BE2C (cell line): Measurements from ENCODE around the gene BARHL2.

Experiments used
- DNase-seq: peaks from one replicate; pipeline ENCODE4 v3.0.0-alpha.2; 2020
- H3K27me3 ChIP-seq: fragments of 250-450 bp; sonication (Bioruptor Pico); 2 replicates; pipeline ENCODE4 v1.5.1; 2020; ENCODE audit warnings: mild to moderate bottlenecking
- H3K36me3 ChIP-seq: fragments of 250-450 bp; sonication (Bioruptor Pico); 2 replicates; pipeline ENCODE4 v1.5.1; 2020; ENCODE audit warnings: mild to moderate bottlenecking
- H3K4me1 ChIP-seq: fragments of 250-450 bp; sonication (Bioruptor Pico); 2 replicates; pipeline ENCODE4 v1.5.1; 2020
- H3K4me3 ChIP-seq: 2 replicates; pipeline ENCODE4 v1.5.1; 2011; ENCODE audit warnings: low read depth, low read length
- H3K9me3 ChIP-seq: fragments of 250-450 bp; sonication (Bioruptor Pico); 2 replicates; pipeline ENCODE4 v1.5.1; 2020
- TF ChIP-seq, protein P1 (sequence below): IDR thresholded peaks from 2 replicates; pipeline ENCODE4 v1.5.1; 2012; ENCODE audit warnings: mild to moderate bottlenecking, low read depth, low read length

The BARHL2 gene

DNA sequence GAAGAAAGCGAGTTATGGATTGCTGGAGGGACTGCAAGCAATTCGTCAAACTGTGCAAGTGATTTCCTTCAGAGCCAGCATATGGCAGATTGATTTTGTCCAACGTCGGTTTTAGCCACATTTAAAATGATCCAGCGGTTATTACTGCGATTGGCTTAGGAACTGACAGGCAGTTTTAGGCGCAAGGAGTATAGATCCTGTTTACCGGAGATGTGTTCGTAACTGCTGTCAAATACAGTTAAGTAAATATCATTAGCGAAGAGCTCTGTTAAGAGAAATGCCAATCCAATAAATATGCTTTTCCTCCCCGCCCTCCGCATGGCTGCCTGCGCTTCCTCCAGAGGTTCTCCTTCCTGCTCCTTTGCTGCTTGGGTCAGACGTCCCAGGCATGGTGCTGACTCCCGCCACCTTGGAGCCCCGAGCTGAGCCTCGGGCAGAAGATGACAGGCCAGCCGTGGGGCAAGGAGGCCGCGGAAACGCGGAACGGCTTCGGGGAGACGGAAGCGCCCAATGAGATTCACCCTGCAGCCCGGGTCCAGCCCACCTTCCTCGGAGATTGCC, 9.4 kb upstream of the BARHL2 start:
- no peaks in the 10 kb centered on the region for H3K9me3 ChIP-seq
- H3K4me1 ChIP-seq = no peaks in the 10 kb centered on the region
- TF ChIP-seq, protein P1, sequence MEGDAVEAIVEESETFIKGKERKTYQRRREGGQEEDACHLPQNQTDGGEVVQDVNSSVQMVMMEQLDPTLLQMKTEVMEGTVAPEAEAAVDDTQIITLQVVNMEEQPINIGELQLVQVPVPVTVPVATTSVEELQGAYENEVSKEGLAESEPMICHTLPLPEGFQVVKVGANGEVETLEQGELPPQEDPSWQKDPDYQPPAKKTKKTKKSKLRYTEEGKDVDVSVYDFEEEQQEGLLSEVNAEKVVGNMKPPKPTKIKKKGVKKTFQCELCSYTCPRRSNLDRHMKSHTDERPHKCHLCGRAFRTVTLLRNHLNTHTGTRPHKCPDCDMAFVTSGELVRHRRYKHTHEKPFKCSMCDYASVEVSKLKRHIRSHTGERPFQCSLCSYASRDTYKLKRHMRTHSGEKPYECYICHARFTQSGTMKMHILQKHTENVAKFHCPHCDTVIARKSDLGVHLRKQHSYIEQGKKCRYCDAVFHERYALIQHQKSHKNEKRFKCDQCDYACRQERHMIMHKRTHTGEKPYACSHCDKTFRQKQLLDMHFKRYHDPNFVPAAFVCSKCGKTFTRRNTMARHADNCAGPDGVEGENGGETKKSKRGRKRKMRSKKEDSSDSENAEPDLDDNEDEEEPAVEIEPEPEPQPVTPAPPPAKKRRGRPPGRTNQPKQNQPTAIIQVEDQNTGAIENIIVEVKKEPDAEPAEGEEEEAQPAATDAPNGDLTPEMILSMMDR = no peak
- no peak for DNase-seq
- peaks cover 96% of the 10 kb centered on the region for H3K27me3 ChIP-seq
- H3K36me3 ChIP-seq = no peaks in the 10 kb centered on the region
- H3K4me3 ChIP-seq = no peak overlapping the region

DNA sequence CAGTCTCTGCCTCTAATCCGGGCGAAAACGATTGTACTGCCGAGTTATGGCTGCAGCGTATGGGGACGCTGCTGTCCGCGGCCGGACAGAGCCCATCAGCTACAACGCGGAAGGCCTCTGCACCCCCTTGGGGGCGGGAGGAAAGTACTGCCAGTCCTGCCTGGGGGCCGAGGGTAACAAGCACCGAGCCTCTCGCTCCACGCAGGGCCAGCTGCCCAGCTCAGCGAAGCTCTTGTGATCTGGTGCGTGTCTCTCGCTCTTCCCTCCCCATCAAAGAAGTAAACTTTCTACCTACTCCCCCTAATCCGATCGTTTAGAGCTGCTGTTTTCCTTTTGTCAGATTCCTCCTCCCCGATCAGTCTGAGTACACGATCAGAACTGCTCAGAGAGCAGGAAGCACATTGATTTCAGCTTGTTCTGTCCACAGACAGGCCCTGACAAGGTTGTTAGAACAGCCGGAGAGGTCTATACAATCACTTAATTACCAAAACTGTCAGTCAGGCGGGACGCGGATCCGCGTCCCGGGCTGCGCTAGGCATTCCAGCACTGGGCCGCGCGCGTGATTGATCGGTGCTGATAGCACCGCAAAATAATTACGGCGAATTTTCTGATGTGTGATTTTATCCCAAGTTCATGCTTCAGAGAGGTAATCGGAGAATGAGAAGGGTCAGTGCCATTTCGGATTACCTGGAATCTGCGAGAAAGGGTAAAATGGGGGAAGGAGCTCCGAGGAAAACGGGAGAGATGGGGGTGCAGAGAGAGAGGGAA, 8.7 kb upstream of the BARHL2 start:
- DNase-seq = no peak
- peaks cover 94% of the 10 kb centered on the region for H3K27me3 ChIP-seq
- no peak overlapping the region for H3K4me3 ChIP-seq
- no peaks in the 10 kb centered on the region for H3K36me3 ChIP-seq
- TF ChIP-seq, protein P1 = no peak
- no peaks in the 10 kb centered on the region for H3K9me3 ChIP-seq
- no peaks in the 10 kb centered on the region for H3K4me1 ChIP-seq

DNA sequence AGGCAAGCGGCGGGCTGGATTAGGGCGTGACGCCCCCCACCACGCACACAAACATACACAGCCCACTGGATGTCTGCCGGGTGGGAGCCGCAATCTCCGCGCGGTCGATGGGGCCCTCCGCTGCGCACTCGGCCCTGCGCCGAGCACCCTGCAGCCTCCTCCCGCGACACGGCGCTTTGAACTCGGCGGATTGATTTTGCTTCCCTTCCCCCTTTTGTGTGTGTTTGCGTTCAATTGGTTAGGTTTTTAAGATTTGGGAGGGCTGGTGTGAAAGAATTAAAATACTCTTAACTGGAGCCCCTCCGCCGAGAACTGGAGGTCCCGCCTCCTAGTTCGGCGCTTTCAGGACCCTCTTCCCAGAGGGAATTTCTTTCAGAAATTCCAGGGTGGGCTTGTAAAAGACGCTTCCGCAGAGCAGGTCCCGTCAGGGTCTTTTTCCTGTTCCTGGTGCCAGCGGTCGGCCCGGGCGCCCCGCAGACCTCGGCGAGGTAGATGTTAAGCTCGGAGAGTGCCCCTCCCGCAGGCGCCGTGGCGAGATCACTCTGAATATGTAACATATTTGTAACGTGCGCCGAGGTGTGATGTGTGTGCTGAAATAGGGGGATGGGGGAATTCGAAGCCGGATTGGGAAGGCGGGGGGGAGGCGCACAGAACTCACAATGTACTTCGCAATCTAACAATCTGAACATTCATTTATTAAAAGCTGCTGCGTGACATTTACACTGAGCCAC, 8.0 kb upstream of the BARHL2 start:
- TF ChIP-seq, protein P1 = no peak
- Histone ChIP-seq H3K4me3 (no peak overlapping the region), H3K36me3 (no peaks in the 10 kb centered on the region), H3K27me3 (peaks cover 94% of the 10 kb centered on the region), H3K4me1 (no peaks in the 10 kb centered on the region), H3K9me3 (no peaks in the 10 kb centered on the region)
- no peak for DNase-seq

DNA sequence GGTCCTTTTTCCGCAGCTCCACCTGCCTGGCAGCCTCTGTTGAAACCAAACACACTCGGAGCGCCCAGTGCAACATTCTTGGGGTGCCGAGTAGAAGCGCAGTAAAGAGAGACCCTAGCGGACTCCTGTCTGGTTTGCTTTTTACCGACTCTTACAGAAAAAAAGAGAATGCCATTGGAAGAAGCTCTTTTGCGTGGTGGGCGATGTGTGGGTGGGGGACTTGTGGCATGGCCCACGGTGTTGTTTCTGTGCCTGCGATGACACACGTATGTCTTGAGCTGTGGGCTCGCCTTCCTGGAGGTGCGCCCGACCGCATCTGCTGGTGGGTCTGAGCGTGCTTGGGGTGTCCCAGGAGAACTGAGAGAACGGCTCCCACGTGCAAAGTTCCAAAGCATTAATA, 7.3 kb upstream of the BARHL2 start:
- H3K27me3 ChIP-seq = peaks cover 94% of the 10 kb centered on the region
- no peaks in the 10 kb centered on the region for H3K9me3 ChIP-seq
- DNase-seq = no peak
- no peak overlapping the region for H3K4me3 ChIP-seq
- no peaks in the 10 kb centered on the region for H3K4me1 ChIP-seq
- H3K36me3 ChIP-seq = no peaks in the 10 kb centered on the region
- TF ChIP-seq, protein P1 = no peak

DNA sequence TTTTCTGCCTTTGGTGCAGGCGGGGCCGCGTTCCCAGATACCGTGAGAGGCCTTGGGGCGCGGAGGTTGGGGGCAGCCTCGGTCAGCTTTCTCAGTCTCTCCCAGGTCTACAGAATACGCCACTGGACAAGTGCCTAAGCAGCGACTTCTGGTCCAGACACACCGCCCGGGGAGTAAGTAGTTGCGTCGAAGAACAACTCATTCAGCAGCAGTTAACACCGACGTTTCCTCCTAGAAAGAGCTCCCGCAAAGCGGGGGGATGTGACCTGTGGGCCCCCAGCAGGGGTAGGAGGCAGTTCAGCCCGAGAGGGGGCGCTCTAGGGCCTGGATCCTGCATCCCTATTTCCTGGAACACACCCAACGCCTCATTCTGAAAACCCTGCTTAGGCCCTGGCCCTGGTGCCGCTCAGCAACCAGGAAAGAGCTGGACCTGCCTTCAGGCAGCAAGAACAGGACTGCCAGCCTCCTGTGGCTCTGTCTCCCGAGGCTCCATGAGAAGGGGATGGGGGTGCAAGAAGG, 6.5 kb upstream of the BARHL2 start:
- DNase-seq = no peak
- peaks cover 94% of the 10 kb centered on the region for H3K27me3 ChIP-seq
- H3K9me3 ChIP-seq = no peaks in the 10 kb centered on the region
- no peaks in the 10 kb centered on the region for H3K4me1 ChIP-seq
- TF ChIP-seq, protein P1 = no peak; the same call in 1 of the 2 replicates
- no peaks in the 10 kb centered on the region for H3K36me3 ChIP-seq
- H3K4me3 ChIP-seq = no peak overlapping the region
